ENCODE measurements around the gene SPATC1L.

GRCh38 chr21:46185716-46186115, 1.5 kb upstream of the SPATC1L start:
- TF ChIP-seq RFX5 (IDR thresholded peaks at IDR 0.05) (no peak), BCL3 (IDR thresholded peaks at IDR 0.05) (no peak), CTCF (IDR thresholded peaks at IDR 0.05) (no peak), MAX (IDR thresholded peaks at IDR 0.05) (no peak), NR3C1 (IDR thresholded peaks at IDR 0.05) (no peak), CHD2 (IDR thresholded peaks at IDR 0.05; ENCODE audit: low read length, partially characterized antibody) (no peak), RCOR1 (IDR thresholded peaks at IDR 0.05; ENCODE audit: low read depth, low read length) (no peak), RNF2 (IDR thresholded peaks at IDR 0.05; ENCODE audit: borderline replicate concordance, low read depth) (no peak), POLR2A (IDR thresholded peaks at IDR 0.05; ENCODE audit: low read length) (no peak), GATA3 (IDR thresholded peaks at IDR 0.05; ENCODE audit: borderline replicate concordance) (no peak), EP300 (IDR thresholded peaks at IDR 0.05) (no peak), TP53 (CRISPR knock-in tag; IDR thresholded peaks at IDR 0.05) (no peak), EHMT2 (IDR thresholded peaks at IDR 0.05; ENCODE audit: low read depth) (no peak), ESRRA (IDR thresholded peaks at IDR 0.05; ENCODE audit: borderline replicate concordance, low read length) (no peak)
